PFSK-1 (cell line): ENCODE measurements around the gene CDC42BPG.

Experiments
- FOXP2 ChIP-seq: optimal IDR thresholded peaks from 2 replicates; pipeline ENCODE3; 2011; ENCODE audit warnings: borderline replicate concordance, control low read depth, inconsistent platforms; ENCODE audit not compliant: insufficient read depth; ENCODE audit errors: extremely low read length, extremely low read depth
- REST ChIP-seq, 2 experiments: IDR thresholded peaks; 2 replicates each; pipeline versions ENCODE4 v1.6.1 to v1.8.0; 2011 to 2012; ENCODE audit warnings: low read depth in 2 of 2, low read length in 2 of 2, control low read depth in 1 of 2, inconsistent platforms in 1 of 2, mild to moderate bottlenecking in 1 of 2, moderate library complexity in 1 of 2; ENCODE audit not compliant: insufficient read depth in 1 of 2
- SIN3A ChIP-seq: IDR thresholded peaks from 2 replicates; pipeline ENCODE4 v1.6.1; 2012; ENCODE audit warnings: mild to moderate bottlenecking, low read length, moderate library complexity, borderline replicate concordance; ENCODE audit not compliant: insufficient read depth
- TAF1 ChIP-seq: IDR thresholded peaks from 2 replicates; pipeline ENCODE4 v1.6.1; 2012; ENCODE audit warnings: low read length, control low read depth, borderline replicate concordance; ENCODE audit not compliant: insufficient read depth

DNA sequence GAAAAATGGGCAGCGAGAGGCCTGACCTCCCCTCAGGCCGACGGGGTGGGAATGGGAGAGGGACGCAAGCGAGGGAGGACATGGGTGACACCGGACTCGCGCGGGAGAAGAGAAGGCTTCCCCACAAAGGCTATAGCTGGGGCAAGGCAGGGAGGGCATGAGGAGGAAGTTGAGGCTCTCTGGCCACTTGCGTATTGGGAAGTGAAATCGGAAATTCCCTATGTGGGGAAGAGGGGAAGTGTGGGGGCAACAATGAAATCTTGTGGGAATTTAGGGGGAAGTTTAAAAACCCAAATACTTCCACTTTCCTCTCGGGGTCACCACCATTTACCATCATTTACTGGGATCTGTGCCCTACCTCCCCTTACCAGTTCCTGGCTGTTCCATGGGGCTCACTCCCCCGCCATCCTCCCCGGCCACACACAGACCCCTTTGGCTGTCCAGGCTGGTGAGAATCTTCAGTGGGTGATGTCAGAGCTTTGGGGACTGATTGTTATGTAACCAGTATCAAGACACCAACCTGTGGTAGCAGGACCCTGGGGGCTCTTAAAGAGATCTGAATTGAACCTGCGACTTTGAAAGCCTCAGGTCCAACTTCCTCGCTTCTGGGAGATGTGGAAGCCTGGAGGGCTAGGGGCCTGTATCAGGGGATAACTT, 34.9 kb upstream of the CDC42BPG start:
- no peak for TF ChIP-seq TAF1
- TF ChIP-seq REST (IDR thresholded peaks at IDR 0.05; ENCODE audit: insufficient read depth in 1 of 2, low read depth in 2 of 2, low read length in 2 of 2), result no peak
- TF ChIP-seq FOXP2, result no peak
- TF ChIP-seq SIN3A, result no peak
